ENCODE measurements around the gene ENO2.

ENO2 gene

DNA sequence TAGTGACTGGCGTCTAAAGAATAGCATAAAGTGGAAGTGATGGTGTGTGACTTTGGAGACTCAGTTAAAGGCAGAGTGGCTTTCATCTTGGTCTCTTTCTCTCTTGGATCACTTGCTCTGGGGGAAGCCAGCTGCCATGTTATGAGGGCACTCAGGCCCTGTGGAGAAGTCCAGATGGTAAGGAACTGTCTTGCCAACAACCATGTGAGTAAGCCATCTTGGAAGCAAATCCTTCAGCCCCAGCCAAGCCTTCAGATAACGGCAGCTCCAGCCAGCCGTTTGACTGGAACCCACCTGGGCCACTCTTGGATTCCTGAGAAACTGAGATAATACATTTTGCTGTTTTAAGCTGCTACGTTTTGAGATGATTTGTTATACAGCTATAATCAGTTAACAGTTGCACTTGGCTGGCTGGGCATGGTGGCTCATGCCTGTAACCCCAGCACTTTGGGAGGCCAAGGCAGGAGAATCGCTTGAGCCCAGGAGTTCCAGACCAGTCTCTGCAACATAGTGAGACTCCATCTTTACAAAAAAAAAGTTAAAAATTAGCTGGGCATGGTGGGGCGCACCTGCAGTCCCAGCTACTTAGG, 17.4 kb upstream of the ENO2 start:
- Histone ChIP-seq H3K27ac (replicated peaks) (no peak overlapping the region), H3K27me3 (ENCODE audit: insufficient read depth, poor library complexity, severe bottlenecking) (no peaks in the 10 kb centered on the region), H3K4me3 (replicated peaks; ENCODE audit: insufficient read depth, low read length) (no peak overlapping the region)
- no peak for DNase-seq (ENCODE audit: low read depth in 1 of 2, low spot score in 1 of 2)
- no peak for TF ChIP-seq GABPA (IDR thresholded peaks at IDR 0.05; ENCODE audit: low read depth)
- no peak for TF ChIP-seq SPI1 (IDR thresholded peaks at IDR 0.05; ENCODE audit: borderline replicate concordance, low read depth)
- TF ChIP-seq POLR2AphosphoS5 (IDR thresholded peaks at IDR 0.05; ENCODE audit: low read depth) = no peak
- TF ChIP-seq, protein P1, sequence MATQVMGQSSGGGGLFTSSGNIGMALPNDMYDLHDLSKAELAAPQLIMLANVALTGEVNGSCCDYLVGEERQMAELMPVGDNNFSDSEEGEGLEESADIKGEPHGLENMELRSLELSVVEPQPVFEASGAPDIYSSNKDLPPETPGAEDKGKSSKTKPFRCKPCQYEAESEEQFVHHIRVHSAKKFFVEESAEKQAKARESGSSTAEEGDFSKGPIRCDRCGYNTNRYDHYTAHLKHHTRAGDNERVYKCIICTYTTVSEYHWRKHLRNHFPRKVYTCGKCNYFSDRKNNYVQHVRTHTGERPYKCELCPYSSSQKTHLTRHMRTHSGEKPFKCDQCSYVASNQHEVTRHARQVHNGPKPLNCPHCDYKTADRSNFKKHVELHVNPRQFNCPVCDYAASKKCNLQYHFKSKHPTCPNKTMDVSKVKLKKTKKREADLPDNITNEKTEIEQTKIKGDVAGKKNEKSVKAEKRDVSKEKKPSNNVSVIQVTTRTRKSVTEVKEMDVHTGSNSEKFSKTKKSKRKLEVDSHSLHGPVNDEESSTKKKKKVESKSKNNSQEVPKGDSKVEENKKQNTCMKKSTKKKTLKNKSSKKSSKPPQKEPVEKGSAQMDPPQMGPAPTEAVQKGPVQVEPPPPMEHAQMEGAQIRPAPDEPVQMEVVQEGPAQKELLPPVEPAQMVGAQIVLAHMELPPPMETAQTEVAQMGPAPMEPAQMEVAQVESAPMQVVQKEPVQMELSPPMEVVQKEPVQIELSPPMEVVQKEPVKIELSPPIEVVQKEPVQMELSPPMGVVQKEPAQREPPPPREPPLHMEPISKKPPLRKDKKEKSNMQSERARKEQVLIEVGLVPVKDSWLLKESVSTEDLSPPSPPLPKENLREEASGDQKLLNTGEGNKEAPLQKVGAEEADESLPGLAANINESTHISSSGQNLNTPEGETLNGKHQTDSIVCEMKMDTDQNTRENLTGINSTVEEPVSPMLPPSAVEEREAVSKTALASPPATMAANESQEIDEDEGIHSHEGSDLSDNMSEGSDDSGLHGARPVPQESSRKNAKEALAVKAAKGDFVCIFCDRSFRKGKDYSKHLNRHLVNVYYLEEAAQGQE (IDR thresholded peaks at IDR 0.05; ENCODE audit: insufficient replicate concordance, low read depth) = no peak
- TF ChIP-seq, protein P2, sequence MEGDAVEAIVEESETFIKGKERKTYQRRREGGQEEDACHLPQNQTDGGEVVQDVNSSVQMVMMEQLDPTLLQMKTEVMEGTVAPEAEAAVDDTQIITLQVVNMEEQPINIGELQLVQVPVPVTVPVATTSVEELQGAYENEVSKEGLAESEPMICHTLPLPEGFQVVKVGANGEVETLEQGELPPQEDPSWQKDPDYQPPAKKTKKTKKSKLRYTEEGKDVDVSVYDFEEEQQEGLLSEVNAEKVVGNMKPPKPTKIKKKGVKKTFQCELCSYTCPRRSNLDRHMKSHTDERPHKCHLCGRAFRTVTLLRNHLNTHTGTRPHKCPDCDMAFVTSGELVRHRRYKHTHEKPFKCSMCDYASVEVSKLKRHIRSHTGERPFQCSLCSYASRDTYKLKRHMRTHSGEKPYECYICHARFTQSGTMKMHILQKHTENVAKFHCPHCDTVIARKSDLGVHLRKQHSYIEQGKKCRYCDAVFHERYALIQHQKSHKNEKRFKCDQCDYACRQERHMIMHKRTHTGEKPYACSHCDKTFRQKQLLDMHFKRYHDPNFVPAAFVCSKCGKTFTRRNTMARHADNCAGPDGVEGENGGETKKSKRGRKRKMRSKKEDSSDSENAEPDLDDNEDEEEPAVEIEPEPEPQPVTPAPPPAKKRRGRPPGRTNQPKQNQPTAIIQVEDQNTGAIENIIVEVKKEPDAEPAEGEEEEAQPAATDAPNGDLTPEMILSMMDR (IDR thresholded peaks at IDR 0.05; ENCODE audit: insufficient read depth, low read length) = no peak

DNA sequence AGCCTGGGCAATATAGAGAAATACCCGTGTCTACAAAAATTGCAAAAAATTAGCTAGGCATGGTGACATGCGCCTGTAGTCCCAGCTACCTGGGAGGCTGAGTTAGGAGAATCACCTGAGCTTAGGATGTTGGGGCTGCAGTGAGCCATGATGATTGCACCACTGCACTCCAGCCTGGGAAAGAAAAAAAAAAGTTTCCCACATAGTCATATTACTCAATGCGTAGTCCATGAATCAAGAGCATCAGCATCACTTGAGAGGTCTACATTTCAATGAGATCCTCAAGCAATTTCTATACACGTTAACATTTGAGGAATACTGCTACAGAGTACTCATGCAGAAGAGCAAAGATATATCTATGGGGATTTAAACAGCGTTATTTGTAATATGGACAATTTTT, 15.0 kb upstream of the ENO2 start:
- DNase-seq (ENCODE audit: low read depth in 1 of 2, low spot score in 1 of 2) = no peak
- no peak overlapping the region for H3K4me3 ChIP-seq (replicated peaks; ENCODE audit: insufficient read depth, low read length)
- TF ChIP-seq POLR2AphosphoS5 (IDR thresholded peaks at IDR 0.05; ENCODE audit: low read depth) (no peak), GABPA (IDR thresholded peaks at IDR 0.05; ENCODE audit: low read depth) (no peak), SPI1 (IDR thresholded peaks at IDR 0.05; ENCODE audit: borderline replicate concordance, low read depth) (no peak)
- TF ChIP-seq, protein P1 (IDR thresholded peaks at IDR 0.05; ENCODE audit: insufficient replicate concordance, low read depth) = no peak
- TF ChIP-seq, protein P2 (IDR thresholded peaks at IDR 0.05; ENCODE audit: insufficient read depth, low read length) = no peak
- H3K27me3 ChIP-seq (ENCODE audit: insufficient read depth, poor library complexity, severe bottlenecking) = no peaks in the 10 kb centered on the region
- H3K27ac ChIP-seq (replicated peaks) = no peak overlapping the region; the same call in 1 of the 2 replicates

DNA sequence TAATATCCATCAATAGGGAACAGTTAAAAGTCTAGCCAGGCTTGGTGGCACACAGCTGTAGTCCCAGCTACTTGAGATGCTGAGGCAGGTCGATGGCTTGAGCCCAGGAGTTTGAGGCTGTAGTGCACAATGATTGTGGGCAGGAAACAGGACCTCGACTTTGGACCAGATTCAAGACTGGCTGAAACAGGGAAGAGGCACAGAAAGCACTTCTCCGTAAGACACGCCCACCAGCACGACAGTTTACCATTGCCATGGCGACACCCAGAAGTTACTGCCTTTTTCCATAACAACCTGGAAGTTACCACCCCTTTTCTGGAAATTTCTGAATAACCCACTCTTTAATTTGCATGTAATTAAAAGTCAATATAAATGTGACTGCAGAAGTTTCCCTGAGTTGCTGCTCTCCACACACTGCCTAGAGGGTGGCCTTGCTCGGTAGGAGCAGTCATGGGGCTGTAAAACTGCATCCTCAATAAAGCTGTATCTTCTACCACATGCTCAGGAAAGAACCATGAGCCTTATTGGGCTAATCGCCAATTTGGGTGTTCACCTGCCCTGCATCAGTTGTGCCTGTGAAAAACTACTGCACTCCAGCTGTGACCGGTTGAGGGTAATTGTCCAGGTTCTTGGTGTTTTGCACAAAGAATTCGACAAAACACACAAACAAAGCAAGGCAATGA, 14.4 kb upstream of the ENO2 start:
- Histone ChIP-seq H3K27me3 (ENCODE audit: insufficient read depth, poor library complexity, severe bottlenecking) (no peaks in the 10 kb centered on the region), H3K4me3 (replicated peaks; ENCODE audit: insufficient read depth, low read length) (no peak overlapping the region), H3K27ac (replicated peaks) (peak overlapping the region; percentile 70)
- peak; percentile 49 to 85 for DNase-seq (ENCODE audit: low read depth in 1 of 2, low spot score in 1 of 2)
- TF ChIP-seq SPI1 (IDR thresholded peaks at IDR 0.05; ENCODE audit: borderline replicate concordance, low read depth) (no peak; the same call in 1 of the 2 replicates), GABPA (IDR thresholded peaks at IDR 0.05; ENCODE audit: low read depth) (no peak)
- TF ChIP-seq, protein P1 (IDR thresholded peaks at IDR 0.05; ENCODE audit: insufficient replicate concordance, low read depth) = no peak
